Measurements from ENCODE around the gene EXOC2. TPM values are rescaled to one million over a fixed set of nuclear protein-coding genes. Genes with fewer than 3 reads are reported as not detected.

EXOC2 gene
- total and polyA plus RNA-seq, 2 of the 13 experiments (the other 11 are each of a cell fraction or from before 2014, with no cell fraction given): 12.6 to 22.9 TPM

GRCh38 chr6:508614-509013 is 184.3 kb downstream of the EXOC2 start:
- Histone ChIP-seq H3K4me1 (ENCODE audit: insufficient read depth, low read length) (no peaks in the 10 kb centered on the region), H3K4me3 (replicated peaks in 1 of 3; ENCODE audit: insufficient read depth in 1 of 3, low read depth in 2 of 3, low read length in 3 of 3) (no peak overlapping the region), H3K27me3 (ENCODE audit: control insufficient read depth in 1 of 2, insufficient read depth in 2 of 2, low read length in 2 of 2) (no peaks in the 10 kb centered on the region), H3K36me3 (replicated peaks in 1 of 2; ENCODE audit: control insufficient read depth in 1 of 2, insufficient read depth in 2 of 2, low read length in 2 of 2) (peaks cover 0 to 4% of the 10 kb centered on the region in 2 experiments; a peak in 2 of 5 replicates), H4K20me1 (ENCODE audit: insufficient read depth, low read length) (no peaks in the 10 kb centered on the region), H2AFZ (ENCODE audit: low read length) (no peak overlapping the region), H3K9me3 (ENCODE audit: low read length) (no peaks in the 10 kb centered on the region), H3K4me2 (ENCODE audit: low read depth, low read length) (no peak overlapping the region), H3K27ac (ENCODE audit: extremely low read length, insufficient read depth, low read length) (no peak overlapping the region), H3K79me2 (ENCODE audit: insufficient read depth, low read length) (no peaks in the 10 kb centered on the region), H3K9ac (ENCODE audit: insufficient read depth, low read depth, low read length) (no peak overlapping the region)
- WGBS (ENCODE audit: low lambda C conversion rate): 95% methylated on average over 3 of the region's 3 CpGs
- intact Hi-C loops (cut with micrococcal nuclease; ENCODE audit: unreplicated experiment) (no loop called here), in situ Hi-C loops (cut with HindIII; ENCODE audit: extremely low pct_ligation_motif_present, low pct_unique_long_range_greater_than_20kb) (no loop called here)
- no peak for TF ChIP-seq ZNF75D (CRISPR knock-in tag; IDR thresholded peaks at IDR 0.05; ENCODE audit: borderline replicate concordance)
- ATAC-seq (no peak), FAIRE-seq (peak; percentile 60), DNase-seq (ENCODE audit: low spot score) (no peak)
- ChIA-PET POLR2A (no interaction called here), CTCF (ENCODE audit: low intra/inter-chr PET ratio, low total read pairs) (no interaction called here)
- no TSS peak for BruUV-seq (replicated peaks)

GRCh38 chr6:508006-508405 is 184.9 kb downstream of the EXOC2 start:
- ATAC-seq: no peak
- in situ Hi-C loops (cut with HindIII; ENCODE audit: extremely low pct_ligation_motif_present, low pct_unique_long_range_greater_than_20kb) (no loop called here), intact Hi-C loops (cut with micrococcal nuclease; ENCODE audit: unreplicated experiment) (no loop called here)
- FAIRE-seq: no peak
- peaks cover 0 to 4% of the 10 kb centered on the region in 2 experiments; a peak in 2 of 5 replicates for H3K36me3 ChIP-seq (replicated peaks in 1 of 2; ENCODE audit: control insufficient read depth in 1 of 2, insufficient read depth in 2 of 2, low read length in 2 of 2)
- H3K4me1 ChIP-seq (ENCODE audit: insufficient read depth, low read length): no peaks in the 10 kb centered on the region
- no TSS peak for BruUV-seq (replicated peaks)
- no peak overlapping the region for H3K4me3 ChIP-seq (replicated peaks in 1 of 3; ENCODE audit: insufficient read depth in 1 of 3, low read depth in 2 of 3, low read length in 3 of 3)
- no peaks in the 10 kb centered on the region for H3K27me3 ChIP-seq (ENCODE audit: control insufficient read depth in 1 of 2, insufficient read depth in 2 of 2, low read length in 2 of 2)
- no peaks in the 10 kb centered on the region for H3K9me3 ChIP-seq (ENCODE audit: low read length)
- no peak overlapping the region for H3K27ac ChIP-seq (ENCODE audit: extremely low read length, insufficient read depth, low read length)
- POLR2A ChIA-PET: no interaction called here
- no peaks in the 10 kb centered on the region for H3K79me2 ChIP-seq (ENCODE audit: insufficient read depth, low read length)
- no peak overlapping the region for H3K4me2 ChIP-seq (ENCODE audit: low read depth, low read length)
- no peak for DNase-seq (ENCODE audit: low spot score)
- no peaks in the 10 kb centered on the region for H4K20me1 ChIP-seq (ENCODE audit: insufficient read depth, low read length)
- no peak overlapping the region for H3K9ac ChIP-seq (ENCODE audit: insufficient read depth, low read depth, low read length)
- H2AFZ ChIP-seq (ENCODE audit: low read length): no peak overlapping the region
- CTCF ChIA-PET (ENCODE audit: low intra/inter-chr PET ratio, low total read pairs): no interaction called here
- 94% methylated on average over 9 of the region's 9 CpGs for WGBS (ENCODE audit: low lambda C conversion rate)
- no peak for TF ChIP-seq ZNF879 (CRISPR knock-in tag; IDR thresholded peaks at IDR 0.05)
- no peak for TF ChIP-seq SRSF4 (IDR thresholded peaks at IDR 0.05; ENCODE audit: low read depth, low read length, poor library complexity, severe bottlenecking)
- TF ChIP-seq ZNF746 (CRISPR knock-in tag; IDR thresholded peaks at IDR 0.05): no peak
- no peak for TF ChIP-seq ZSCAN20 (CRISPR knock-in tag; IDR thresholded peaks at IDR 0.05; ENCODE audit: borderline replicate concordance)
- no peak for TF ChIP-seq TRAFD1 (CRISPR knock-in tag; IDR thresholded peaks at IDR 0.05; ENCODE audit: borderline replicate concordance)
- no peak for TF ChIP-seq AGO1 (IDR thresholded peaks at IDR 0.05; ENCODE audit: low read depth, low read length, poor library complexity, severe bottlenecking)
- TF ChIP-seq, protein P1, sequence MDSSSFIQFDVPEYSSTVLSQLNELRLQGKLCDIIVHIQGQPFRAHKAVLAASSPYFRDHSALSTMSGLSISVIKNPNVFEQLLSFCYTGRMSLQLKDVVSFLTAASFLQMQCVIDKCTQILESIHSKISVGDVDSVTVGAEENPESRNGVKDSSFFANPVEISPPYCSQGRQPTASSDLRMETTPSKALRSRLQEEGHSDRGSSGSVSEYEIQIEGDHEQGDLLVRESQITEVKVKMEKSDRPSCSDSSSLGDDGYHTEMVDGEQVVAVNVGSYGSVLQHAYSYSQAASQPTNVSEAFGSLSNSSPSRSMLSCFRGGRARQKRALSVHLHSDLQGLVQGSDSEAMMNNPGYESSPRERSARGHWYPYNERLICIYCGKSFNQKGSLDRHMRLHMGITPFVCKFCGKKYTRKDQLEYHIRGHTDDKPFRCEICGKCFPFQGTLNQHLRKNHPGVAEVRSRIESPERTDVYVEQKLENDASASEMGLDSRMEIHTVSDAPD (CRISPR knock-in tag; IDR thresholded peaks at IDR 0.05): no peak
- TF ChIP-seq, protein P2, sequence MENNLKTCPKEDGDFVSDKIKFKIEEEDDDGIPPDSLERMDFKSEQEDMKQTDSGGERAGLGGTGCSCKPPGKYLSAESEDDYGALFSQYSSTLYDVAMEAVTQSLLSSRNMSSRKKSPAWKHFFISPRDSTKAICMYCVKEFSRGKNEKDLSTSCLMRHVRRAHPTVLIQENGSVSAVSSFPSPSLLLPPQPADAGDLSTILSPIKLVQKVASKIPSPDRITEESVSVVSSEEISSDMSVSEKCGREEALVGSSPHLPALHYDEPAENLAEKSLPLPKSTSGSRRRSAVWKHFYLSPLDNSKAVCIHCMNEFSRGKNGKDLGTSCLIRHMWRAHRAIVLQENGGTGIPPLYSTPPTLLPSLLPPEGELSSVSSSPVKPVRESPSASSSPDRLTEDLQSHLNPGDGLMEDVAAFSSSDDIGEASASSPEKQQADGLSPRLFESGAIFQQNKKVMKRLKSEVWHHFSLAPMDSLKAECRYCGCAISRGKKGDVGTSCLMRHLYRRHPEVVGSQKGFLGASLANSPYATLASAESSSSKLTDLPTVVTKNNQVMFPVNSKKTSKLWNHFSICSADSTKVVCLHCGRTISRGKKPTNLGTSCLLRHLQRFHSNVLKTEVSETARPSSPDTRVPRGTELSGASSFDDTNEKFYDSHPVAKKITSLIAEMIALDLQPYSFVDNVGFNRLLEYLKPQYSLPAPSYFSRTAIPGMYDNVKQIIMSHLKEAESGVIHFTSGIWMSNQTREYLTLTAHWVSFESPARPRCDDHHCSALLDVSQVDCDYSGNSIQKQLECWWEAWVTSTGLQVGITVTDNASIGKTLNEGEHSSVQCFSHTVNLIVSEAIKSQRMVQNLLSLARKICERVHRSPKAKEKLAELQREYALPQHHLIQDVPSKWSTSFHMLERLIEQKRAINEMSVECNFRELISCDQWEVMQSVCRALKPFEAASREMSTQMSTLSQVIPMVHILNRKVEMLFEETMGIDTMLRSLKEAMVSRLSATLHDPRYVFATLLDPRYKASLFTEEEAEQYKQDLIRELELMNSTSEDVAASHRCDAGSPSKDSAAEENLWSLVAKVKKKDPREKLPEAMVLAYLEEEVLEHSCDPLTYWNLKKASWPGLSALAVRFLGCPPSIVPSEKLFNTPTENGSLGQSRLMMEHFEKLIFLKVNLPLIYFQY (CRISPR knock-in tag; IDR thresholded peaks at IDR 0.05; ENCODE audit: borderline replicate concordance): no peak
- no peak for TF ChIP-seq KDM6A (CRISPR knock-in tag; IDR thresholded peaks at IDR 0.05; ENCODE audit: low read depth)
- TF ChIP-seq ZNF44 (CRISPR knock-in tag; IDR thresholded peaks at IDR 0.05): no peak

Data from HepG2 (cell line).